ENCODE data around the gene PTGER2.

PTGER2 gene

DNA sequence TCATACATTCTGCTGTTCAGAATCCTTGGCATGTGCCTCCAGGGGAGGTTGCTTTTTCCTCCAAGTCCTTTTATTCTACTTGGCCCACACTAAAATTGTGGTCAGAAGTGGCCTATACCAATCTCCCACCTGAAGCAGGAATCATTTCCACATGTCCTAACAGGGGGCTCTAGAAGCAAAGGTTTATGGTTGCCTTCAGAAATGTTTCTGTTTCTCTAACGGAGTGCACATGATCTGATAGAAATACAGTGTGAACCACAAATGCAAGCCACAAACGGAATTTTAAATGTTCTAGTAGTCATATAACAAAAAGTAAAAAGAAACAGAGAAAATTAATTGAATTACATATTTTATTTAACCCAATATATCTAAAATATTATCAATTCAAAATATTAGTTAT, 4.0 kb downstream of the PTGER2 start:
- Histone ChIP-seq H2AFZ (ENCODE audit: low read length) (no peak overlapping the region), H3K4me2 (ENCODE audit: low read length) (no peak overlapping the region), H3K9ac (ENCODE audit: low read length) (no peak overlapping the region), H3K36me3 (ENCODE audit: insufficient read depth, low read length) (no peaks in the 10 kb centered on the region), H3K4me1 (ENCODE audit: insufficient read depth, low read length, severe bottlenecking) (no peaks in the 10 kb centered on the region), H3K27me3 (ENCODE audit: insufficient read depth, low read length) (no peaks in the 10 kb centered on the region), H3K27ac (ENCODE audit: low read depth, low read length, poor library complexity, severe bottlenecking) (no peak overlapping the region), H4K20me1 (ENCODE audit: insufficient read depth, low read length) (no peaks in the 10 kb centered on the region), H3K4me3 (ENCODE audit: low read depth, low read length, poor library complexity, severe bottlenecking) (no peak overlapping the region), H3K9me2 (ENCODE audit: low read depth, low read length) (no peaks in the 10 kb centered on the region), H3K9me3 (ENCODE audit: low read length) (no peaks in the 10 kb centered on the region), H3K79me2 (ENCODE audit: insufficient read depth, low read length) (no peaks in the 10 kb centered on the region), H3F3A (ENCODE audit: insufficient read depth, low read length) (no peaks in the 10 kb centered on the region)
- no peak for TF ChIP-seq EZH2 (IDR thresholded peaks at IDR 0.05; ENCODE audit: borderline replicate concordance, low read length)
- TF ChIP-seq, protein P1, sequence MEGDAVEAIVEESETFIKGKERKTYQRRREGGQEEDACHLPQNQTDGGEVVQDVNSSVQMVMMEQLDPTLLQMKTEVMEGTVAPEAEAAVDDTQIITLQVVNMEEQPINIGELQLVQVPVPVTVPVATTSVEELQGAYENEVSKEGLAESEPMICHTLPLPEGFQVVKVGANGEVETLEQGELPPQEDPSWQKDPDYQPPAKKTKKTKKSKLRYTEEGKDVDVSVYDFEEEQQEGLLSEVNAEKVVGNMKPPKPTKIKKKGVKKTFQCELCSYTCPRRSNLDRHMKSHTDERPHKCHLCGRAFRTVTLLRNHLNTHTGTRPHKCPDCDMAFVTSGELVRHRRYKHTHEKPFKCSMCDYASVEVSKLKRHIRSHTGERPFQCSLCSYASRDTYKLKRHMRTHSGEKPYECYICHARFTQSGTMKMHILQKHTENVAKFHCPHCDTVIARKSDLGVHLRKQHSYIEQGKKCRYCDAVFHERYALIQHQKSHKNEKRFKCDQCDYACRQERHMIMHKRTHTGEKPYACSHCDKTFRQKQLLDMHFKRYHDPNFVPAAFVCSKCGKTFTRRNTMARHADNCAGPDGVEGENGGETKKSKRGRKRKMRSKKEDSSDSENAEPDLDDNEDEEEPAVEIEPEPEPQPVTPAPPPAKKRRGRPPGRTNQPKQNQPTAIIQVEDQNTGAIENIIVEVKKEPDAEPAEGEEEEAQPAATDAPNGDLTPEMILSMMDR (IDR thresholded peaks at IDR 0.05; ENCODE audit: low read length), result no peak

GRCh38 chr14:52318826-52319645, 4.9 kb downstream of the PTGER2 start:
- Histone ChIP-seq H3K9me2 (ENCODE audit: low read depth, low read length) (no peaks in the 10 kb centered on the region), H3K4me3 (ENCODE audit: low read depth, low read length, poor library complexity, severe bottlenecking) (no peak overlapping the region), H3K27me3 (ENCODE audit: insufficient read depth, low read length) (no peaks in the 10 kb centered on the region), H2AFZ (ENCODE audit: low read length) (no peak overlapping the region), H3K9me3 (ENCODE audit: low read length) (peaks cover 4% of the 10 kb centered on the region; the same call in 1 of the 2 replicates), H3K36me3 (ENCODE audit: insufficient read depth, low read length) (no peaks in the 10 kb centered on the region), H3K4me2 (ENCODE audit: low read length) (no peak overlapping the region), H3K27ac (ENCODE audit: low read depth, low read length, poor library complexity, severe bottlenecking) (no peak overlapping the region), H3F3A (ENCODE audit: insufficient read depth, low read length) (no peaks in the 10 kb centered on the region), H3K9ac (ENCODE audit: low read length) (no peak overlapping the region), H3K79me2 (ENCODE audit: insufficient read depth, low read length) (no peaks in the 10 kb centered on the region), H3K4me1 (ENCODE audit: insufficient read depth, low read length, severe bottlenecking) (no peaks in the 10 kb centered on the region), H4K20me1 (ENCODE audit: insufficient read depth, low read length) (no peaks in the 10 kb centered on the region)
- no peak for TF ChIP-seq EZH2 (IDR thresholded peaks at IDR 0.05; ENCODE audit: borderline replicate concordance, low read length)
- TF ChIP-seq, protein P1 (IDR thresholded peaks at IDR 0.05; ENCODE audit: low read length), result no peak

DNA sequence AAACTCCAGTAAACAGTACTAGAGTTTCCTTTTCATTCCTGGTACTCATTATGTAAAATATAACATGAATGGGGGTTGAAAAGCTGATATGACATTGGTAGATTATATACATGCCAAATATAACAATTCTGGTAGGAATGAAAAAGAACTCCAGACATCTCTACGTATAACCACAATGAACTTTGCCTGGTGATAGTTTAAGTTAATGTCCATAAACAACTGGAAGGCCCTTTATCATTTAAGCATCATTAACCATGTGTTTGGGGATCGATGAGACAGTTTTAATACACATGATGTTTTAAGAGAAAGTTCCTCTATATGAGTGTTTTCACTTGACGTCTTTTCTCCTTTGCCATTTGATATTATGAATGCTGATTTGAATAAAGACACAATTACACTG, 5.8 kb downstream of the PTGER2 start:
- Histone ChIP-seq H3K9me2 (ENCODE audit: low read depth, low read length) (no peaks in the 10 kb centered on the region), H3K9me3 (ENCODE audit: low read length) (peaks cover 4% of the 10 kb centered on the region; the same call in 1 of the 2 replicates), H3F3A (ENCODE audit: insufficient read depth, low read length) (no peaks in the 10 kb centered on the region), H3K27ac (ENCODE audit: low read depth, low read length, poor library complexity, severe bottlenecking) (no peak overlapping the region), H3K4me1 (ENCODE audit: insufficient read depth, low read length, severe bottlenecking) (no peaks in the 10 kb centered on the region), H3K27me3 (ENCODE audit: insufficient read depth, low read length) (no peaks in the 10 kb centered on the region), H4K20me1 (ENCODE audit: insufficient read depth, low read length) (no peaks in the 10 kb centered on the region), H3K9ac (ENCODE audit: low read length) (no peak overlapping the region), H2AFZ (ENCODE audit: low read length) (no peak overlapping the region), H3K4me2 (ENCODE audit: low read length) (no peak overlapping the region), H3K4me3 (ENCODE audit: low read depth, low read length, poor library complexity, severe bottlenecking) (no peak overlapping the region), H3K36me3 (ENCODE audit: insufficient read depth, low read length) (no peaks in the 10 kb centered on the region), H3K79me2 (ENCODE audit: insufficient read depth, low read length) (no peaks in the 10 kb centered on the region)
- TF ChIP-seq, protein P1 (IDR thresholded peaks at IDR 0.05; ENCODE audit: low read length), result no peak
- TF ChIP-seq EZH2 (IDR thresholded peaks at IDR 0.05; ENCODE audit: borderline replicate concordance, low read length), result no peak
